GM10248 (cell line): Measurements from ENCODE around the gene SDC3.

Experiments used
- CTCF ChIA-PET: fragments of 300-600 bp; sonication (Branson Sonifier 250); formaldehyde crosslinking; extraction: SDS; loops from one replicate; lab custom pipeline; 2021; ENCODE audit warnings: antibody characterized with exemption; lab: Yijun Ruan, JAX
- POLR2A ChIA-PET: fragments of 350-650 bp; sonication (Branson Sonifier 250); formaldehyde crosslinking; extraction: SDS; loops from one replicate; lab custom pipeline; 2020; ENCODE audit warnings: antibody characterized with exemption; lab: Yijun Ruan, JAX
- DNase-seq: peaks from one replicate; pipeline ENCODE4 v3.0.0; 2012; ENCODE audit errors: extremely low spot score
- TF ChIP-seq, protein P1 (sequence below): IDR thresholded peaks from 2 replicates; pipeline ENCODE4 v1.5.1; 2012; ENCODE audit warnings: mild to moderate bottlenecking, low read depth; ENCODE audit errors: extremely low read depth, missing control alignments, control extremely low read depth

The SDC3 gene

DNA sequence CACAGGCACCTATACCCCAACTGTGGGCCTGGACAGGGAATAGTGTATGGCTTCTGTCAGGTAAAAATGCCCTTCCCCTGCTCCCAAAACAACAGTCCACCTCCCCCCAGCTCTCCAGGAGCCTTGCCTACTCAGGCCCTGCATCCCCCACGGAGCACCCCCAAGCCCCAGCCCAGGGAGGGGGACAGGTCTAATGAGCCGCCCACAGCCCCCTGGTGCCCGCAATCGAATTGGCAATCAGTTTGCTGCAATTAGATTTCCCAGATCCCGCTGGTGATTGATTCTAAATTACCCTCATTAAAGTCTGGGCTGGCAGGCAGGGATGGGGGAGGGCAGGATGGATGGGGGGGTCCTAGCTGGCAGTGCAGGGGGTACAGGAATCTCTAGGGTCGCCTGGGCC is 8.1 kb downstream of the SDC3 start:
- no peak for DNase-seq
- POLR2A ChIA-PET = no interaction called here
- CTCF ChIA-PET = interaction anchor here (1.1 kb wide), 1 partner anchor 11 kb away, joined by 4 read pairs; no protein-coding TSS in a partner anchor
- TF ChIP-seq, protein P1, sequence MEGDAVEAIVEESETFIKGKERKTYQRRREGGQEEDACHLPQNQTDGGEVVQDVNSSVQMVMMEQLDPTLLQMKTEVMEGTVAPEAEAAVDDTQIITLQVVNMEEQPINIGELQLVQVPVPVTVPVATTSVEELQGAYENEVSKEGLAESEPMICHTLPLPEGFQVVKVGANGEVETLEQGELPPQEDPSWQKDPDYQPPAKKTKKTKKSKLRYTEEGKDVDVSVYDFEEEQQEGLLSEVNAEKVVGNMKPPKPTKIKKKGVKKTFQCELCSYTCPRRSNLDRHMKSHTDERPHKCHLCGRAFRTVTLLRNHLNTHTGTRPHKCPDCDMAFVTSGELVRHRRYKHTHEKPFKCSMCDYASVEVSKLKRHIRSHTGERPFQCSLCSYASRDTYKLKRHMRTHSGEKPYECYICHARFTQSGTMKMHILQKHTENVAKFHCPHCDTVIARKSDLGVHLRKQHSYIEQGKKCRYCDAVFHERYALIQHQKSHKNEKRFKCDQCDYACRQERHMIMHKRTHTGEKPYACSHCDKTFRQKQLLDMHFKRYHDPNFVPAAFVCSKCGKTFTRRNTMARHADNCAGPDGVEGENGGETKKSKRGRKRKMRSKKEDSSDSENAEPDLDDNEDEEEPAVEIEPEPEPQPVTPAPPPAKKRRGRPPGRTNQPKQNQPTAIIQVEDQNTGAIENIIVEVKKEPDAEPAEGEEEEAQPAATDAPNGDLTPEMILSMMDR = no peak

DNA sequence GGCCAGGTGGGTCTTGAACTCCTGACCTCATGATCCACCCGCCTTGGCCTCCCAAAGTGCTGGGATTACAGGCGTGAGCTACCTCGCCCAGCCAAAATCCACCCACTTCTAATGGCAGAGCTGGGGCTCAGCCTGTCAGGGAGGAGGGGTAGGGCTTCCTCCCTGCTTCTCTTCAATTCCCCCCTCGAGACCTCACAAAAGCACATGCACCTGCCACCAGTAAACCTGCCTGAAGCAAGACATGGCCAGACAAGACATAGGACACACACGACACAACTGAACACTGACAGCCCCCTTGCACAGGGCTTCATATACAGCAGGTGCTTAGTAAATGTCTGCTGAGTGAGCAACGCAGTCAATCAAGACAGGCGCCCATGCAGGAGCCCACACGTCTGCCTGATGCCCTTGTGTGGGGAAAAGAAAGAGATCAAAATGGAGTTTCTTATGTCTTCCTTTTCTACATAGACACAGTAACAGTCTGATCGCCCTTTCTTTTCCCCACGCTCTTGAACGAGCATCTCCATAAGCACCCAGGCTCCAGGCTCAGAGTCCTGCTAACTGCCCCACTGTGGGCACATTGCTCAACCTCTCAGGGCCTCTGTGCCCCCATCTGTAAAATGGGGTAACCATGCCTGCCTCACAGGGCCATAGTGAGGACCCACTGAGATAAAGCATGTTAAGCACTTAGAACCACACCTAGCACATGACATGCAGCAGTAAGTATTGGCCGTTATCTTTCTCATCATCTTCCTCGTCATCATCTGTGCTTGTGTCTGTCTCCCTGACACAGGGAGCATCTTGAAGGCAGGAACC is 8.8 kb downstream of the SDC3 start:
- ChIA-PET CTCF (interaction anchor here (0.9 to 1.8 kb wide), 3 partner anchors 11 to 99 kb away, joined by 3 to 5 read pairs (median 4); no protein-coding TSS in a partner anchor), POLR2A (no interaction called here)
- no peak for DNase-seq
- TF ChIP-seq, protein P1 = no peak

DNA sequence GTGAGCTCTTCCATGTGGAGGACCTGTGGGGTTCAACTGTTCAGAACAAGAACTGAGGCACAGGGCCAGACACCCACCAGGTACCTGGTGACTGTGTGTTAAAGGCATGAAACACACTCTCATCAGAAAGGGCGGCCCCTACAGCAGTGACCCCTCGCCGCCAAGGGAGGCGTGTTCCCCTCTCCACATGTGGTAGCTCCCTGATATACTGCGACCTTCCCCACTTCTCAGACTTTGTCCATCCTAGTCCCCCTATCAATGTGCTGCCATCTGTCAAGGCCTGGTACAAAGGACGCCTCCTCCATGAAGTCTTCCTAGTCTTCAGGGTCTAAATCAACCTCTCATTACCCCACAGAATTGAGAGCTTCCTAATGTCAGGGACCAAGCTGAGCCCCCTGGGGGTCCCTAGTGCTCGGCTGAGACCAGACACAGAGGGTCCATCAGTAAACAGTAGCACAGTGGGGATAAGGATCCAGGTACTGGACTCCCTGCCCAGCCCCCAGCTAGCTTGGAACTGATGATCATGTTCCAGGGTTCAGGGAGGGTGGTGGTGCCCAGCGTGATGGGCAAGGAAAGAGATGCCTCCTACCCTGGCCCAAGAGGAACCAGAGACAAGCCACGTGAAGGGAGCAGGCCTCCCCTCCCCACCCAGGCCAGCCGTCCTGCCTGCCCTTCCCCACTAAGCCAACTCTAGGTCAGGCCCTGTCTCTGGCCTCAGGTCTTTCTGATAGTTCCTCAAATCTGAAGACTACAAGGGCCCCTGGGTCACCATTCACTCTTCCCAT is 10.3 kb downstream of the SDC3 start:
- ChIA-PET CTCF (interaction anchor here (0.8 to 2.1 kb wide), 6 partner anchors 12 to 115 kb away, joined by 3 to 8 read pairs (median 4); no protein-coding TSS in a partner anchor), POLR2A (no interaction called here)
- DNase-seq = no peak
- TF ChIP-seq, protein P1 = no peak

DNA sequence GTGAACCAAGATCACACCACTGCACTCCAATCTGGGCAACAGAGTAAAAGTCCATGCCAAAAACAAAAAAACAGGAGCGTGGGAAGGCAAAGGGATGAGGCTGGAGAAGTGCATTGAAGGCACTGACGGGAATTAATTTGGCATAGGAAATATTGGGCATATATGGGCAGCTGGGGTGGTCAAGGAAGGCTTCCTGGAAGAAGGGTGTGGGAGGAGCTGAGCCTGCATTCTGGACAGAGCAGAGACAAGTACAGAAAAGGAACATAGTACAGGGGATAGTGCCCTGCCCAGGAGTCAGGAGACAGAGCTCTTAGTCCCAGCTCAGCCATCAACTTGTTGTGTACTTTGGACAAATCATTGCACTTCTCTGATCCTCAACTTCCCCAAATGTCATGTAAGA is 11.7 kb downstream of the SDC3 start:
- no peak for DNase-seq
- ChIA-PET CTCF (interaction anchor here (1.3 to 2.1 kb wide), 4 partner anchors 13 to 178 kb away, joined by 4 to 8 read pairs (median 6); no protein-coding TSS in a partner anchor), POLR2A (no interaction called here)
- TF ChIP-seq, protein P1 = no peak

DNA sequence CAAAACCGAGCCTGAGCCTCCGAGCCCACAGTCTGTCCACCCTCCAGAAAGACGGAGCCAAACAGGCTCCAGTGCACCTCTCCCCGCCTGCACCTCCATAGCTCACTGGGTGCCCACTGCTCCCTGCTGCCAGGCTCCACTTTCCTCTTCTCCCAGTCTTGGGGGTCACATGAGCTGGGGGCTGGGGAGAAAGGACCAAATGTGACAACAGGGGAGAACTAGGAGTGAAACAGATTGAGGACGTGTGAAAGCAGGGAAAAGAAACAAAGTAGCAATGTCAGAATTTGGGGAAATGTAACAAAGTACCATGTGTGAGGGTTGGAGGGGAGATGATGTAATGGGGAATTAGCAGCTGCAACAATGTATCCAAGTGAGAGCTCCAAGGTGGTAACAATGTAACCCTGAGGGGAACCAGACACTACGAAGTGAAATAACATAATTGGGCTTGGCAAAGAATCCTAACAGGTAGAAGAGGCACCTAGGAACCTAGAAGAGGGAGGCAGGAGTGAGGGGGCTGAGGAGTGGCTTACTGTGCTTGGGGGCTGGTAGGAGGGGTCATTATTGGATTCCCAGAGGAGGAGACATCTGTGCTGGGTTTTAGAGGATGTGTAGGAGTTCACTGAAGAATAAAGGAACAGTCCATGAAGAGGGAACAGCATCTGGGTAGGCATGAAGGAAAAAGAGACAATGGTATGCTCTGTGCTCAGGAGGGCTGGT is 12.5 kb downstream of the SDC3 start:
- no peak for DNase-seq
- ChIA-PET CTCF (interaction anchor here (1.5 kb wide), 1 partner anchor 177 kb away, joined by 4 read pairs; no protein-coding TSS in a partner anchor), POLR2A (no interaction called here)
- TF ChIP-seq, protein P1 = no peak
